Mammary microvascular endothelial cell (primary cell): ENCODE data around the gene IQSEC3. TPM values are rescaled to one million over a fixed set of nuclear protein-coding genes. Genes with fewer than 3 reads are reported as not detected.

Experiments
- total RNA-seq: library from RNA; depleted of rRNA; stranded (reverse); fragments of >200 nt; gene quantifications from 2 replicates; pipeline ENCODE4 v1.2.3, GENCODE V29; 2015

Gene IQSEC3
- not detected in 2 replicates for total RNA-seq

DNA sequence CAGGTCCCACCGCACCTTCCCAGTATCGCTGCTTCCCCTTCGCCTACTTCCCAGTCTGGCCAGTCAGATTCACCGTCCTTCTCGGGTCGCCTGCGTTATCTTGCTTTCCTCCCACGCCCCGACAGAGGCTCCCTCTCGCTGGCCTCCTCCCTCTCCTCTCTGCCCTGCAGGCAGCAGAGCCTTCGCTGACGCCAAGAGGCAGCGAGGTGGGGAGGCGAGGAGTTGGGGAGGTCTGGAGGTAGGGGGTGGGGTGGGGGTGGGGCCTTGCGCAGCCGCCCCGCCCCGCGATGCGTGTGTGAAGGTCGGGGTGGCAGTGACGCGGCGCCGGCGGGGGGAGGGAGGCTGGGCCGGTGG, at the start of gene IQSEC3:
TSS of gene IQSEC3 (plus strand) at position 340 of the 354 bp plus-strand sequence. CDS start 116 bp downstream, outside the sequence.

DNA sequence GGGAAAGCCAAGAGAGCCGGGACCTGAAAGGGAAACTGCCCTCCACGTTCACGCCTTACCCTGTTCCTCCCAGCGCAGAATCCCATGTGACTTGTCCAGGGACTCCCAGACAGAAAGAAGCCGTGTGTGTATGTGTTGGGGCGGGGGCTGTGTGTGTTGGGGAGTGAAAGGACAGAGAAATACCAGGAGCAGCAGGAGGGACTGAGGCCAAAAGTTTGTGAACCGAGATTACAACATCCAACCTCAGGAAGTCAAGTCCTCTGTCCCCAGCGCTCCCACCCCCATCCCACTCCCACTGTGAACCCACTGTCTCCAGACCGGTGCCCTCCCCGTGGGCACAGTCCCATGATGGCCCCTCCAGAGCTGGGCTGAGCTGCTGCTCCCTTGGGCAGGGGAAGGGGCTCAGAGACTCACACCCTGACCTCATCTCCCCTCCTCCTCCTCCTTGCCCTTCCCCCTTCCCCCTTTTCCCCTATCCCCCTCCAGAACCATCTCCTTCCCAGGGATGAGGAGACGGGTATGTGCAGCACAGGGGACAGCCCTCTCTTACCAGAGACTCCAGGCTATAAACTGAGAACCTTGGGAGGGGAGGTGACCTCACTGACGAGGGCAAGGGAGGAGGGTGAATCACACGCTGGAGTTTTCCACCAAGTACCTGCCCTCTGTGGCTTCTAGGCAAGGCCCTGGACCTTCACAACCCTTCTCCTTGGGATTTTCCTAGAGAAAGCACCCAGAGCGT, 147.6 kb downstream of the IQSEC3 start, which contains the start of gene SLC6A12:
TSS of gene SLC6A12 (minus strand) at position 155 of the 739 bp plus-strand sequence. CDS start 4,171 bp downstream, outside the sequence.

Other genes starting within 250 kb of the IQSEC3 start
- gene SLC6A12, start 147.4 kb downstream of the IQSEC3 start, total RNA-seq, result not detected in 2 replicates
- gene SLC6A13, start 196.1 kb downstream of the IQSEC3 start, total RNA-seq, result not detected in 2 replicates